Brain microvascular endothelial cell (primary cell): ENCODE results near the gene TEX38.
A peak's percentile ranks its signal among the peaks of the same experiment; 100 is the strongest.

ENCODE experiments used
- DNase-seq: peaks from one replicate; pipeline ENCODE4 v3.0.0-alpha.2; 2020
- H3K27ac ChIP-seq: fragments of 250-450 bp; sonication (Bioruptor Pico); 2 replicates; pipeline ENCODE4 v1.5.1; 2020; ENCODE audit warnings: mild to moderate bottlenecking, moderate library complexity
- H3K27me3 ChIP-seq: fragments of 250-450 bp; sonication (Bioruptor Pico); replicated peaks from 2 replicates; pipeline ENCODE4 v1.5.1; 2020; ENCODE audit warnings: mild to moderate bottlenecking
- H3K36me3 ChIP-seq: fragments of 250-450 bp; sonication (Bioruptor Pico); replicated peaks from 2 replicates; pipeline ENCODE4 v1.5.1; 2020; ENCODE audit warnings: mild to moderate bottlenecking
- H3K4me3 ChIP-seq: 2 replicates; pipeline ENCODE4 v1.5.1; 2011; ENCODE audit warnings: low read depth, mild to moderate bottlenecking, control low read depth, low read length, moderate library complexity
- CTCF ChIP-seq: IDR thresholded peaks from 2 replicates; pipeline ENCODE4 v1.5.1; 2011; ENCODE audit warnings: low read depth, mild to moderate bottlenecking, moderate library complexity, low read length, control low read depth, inconsistent platforms; ENCODE audit errors: missing control alignments
- in situ Hi-C: cut with HindIII; loops from 2 replicates; pipeline ENCODE4 v1.10.0; 2017; ENCODE audit warnings: low sequenced_read_pairs, low pct_ligation_motif_present

Gene TEX38

GRCh38 chr1:46670134-46670533 is 1.5 kb upstream of the TEX38 start:
- no peak for DNase-seq
- in situ Hi-C loops = no loop called here
- Histone ChIP-seq H3K27ac (no peak overlapping the region), H3K36me3 (peaks cover 3% of the 10 kb centered on the region), H3K4me3 (no peak overlapping the region), H3K27me3 (no peaks in the 10 kb centered on the region)
- TF ChIP-seq CTCF = no peak

- no peaks in the 10 kb centered on the region for H3K27me3 ChIP-seq
- no peak for TF ChIP-seq CTCF
- in situ Hi-C loops = no loop called here
- peaks cover 19% of the 10 kb centered on the region for H3K36me3 ChIP-seq
- H3K27ac ChIP-seq = no peak overlapping the region
- DNase-seq = no peak
- no peak overlapping the region for H3K4me3 ChIP-seq
These were observed 1.0 kb downstream of the TEX38 start for GRCh38 chr1:46672696-46673095.

- DNase-seq = peak; percentile 79
- H3K27ac ChIP-seq = no peak overlapping the region
- no peak for TF ChIP-seq CTCF
- peaks cover 22% of the 10 kb centered on the region for H3K36me3 ChIP-seq
- in situ Hi-C loops = no loop called here
- no peaks in the 10 kb centered on the region for H3K27me3 ChIP-seq
- no peak overlapping the region for H3K4me3 ChIP-seq
These were observed 2.1 kb downstream of the TEX38 start for GRCh38 chr1:46673749-46674182.

GRCh38 chr1:46675549-46676314 is 4.1 kb downstream of the TEX38 start:
- Histone ChIP-seq H3K27ac (no peak overlapping the region), H3K36me3 (peaks cover 31% of the 10 kb centered on the region), H3K4me3 (no peak overlapping the region), H3K27me3 (no peaks in the 10 kb centered on the region)
- no peak for TF ChIP-seq CTCF
- DNase-seq = no peak
- in situ Hi-C loops = no loop called here

- TF ChIP-seq CTCF = no peak
- no peak overlapping the region for H3K27ac ChIP-seq
- in situ Hi-C loops = no loop called here
- DNase-seq = no peak
- no peak overlapping the region for H3K4me3 ChIP-seq
- H3K36me3 ChIP-seq = peaks cover 31% of the 10 kb centered on the region
- no peaks in the 10 kb centered on the region for H3K27me3 ChIP-seq
These were observed 4.9 kb downstream of the TEX38 start for GRCh38 chr1:46676531-46676930.

GRCh38 chr1:46677339-46677738 is 5.7 kb downstream of the TEX38 start:
- in situ Hi-C loops = no loop called here
- H3K36me3 ChIP-seq = peaks cover 34% of the 10 kb centered on the region

More at GRCh38 chr1:46677339-46677738, 5.7 kb downstream of the TEX38 start:
- Histone ChIP-seq H3K4me3 (no peak overlapping the region), H3K27me3 (no peaks in the 10 kb centered on the region), H3K27ac (no peak overlapping the region)
- DNase-seq = no peak
- TF ChIP-seq CTCF = no peak
